Panc1 (cell line): ENCODE measurements around the gene IPO4. TPM values are rescaled to one million over a fixed set of nuclear protein-coding genes. Genes with fewer than 3 reads are reported as not detected.

Experiments used
- ATAC-seq: fragments of 200-7000 bp; cut with Tn5 transposase; 2 replicates; pipeline ENCODE4 v1.9.1; 2020; ENCODE audit warnings: mild to moderate bottlenecking, moderate library complexity
- BruUV-seq: library from RNA; stranded (reverse); fragments of 400-500 nt; replicated peaks from 2 replicates; lab custom pipeline; 2021; lab: Mats Ljungman, UMichigan
- CTCF ChIA-PET: fragments of 300-600 bp; sonication (Branson Sonifier 250); formaldehyde crosslinking; loops from one replicate; lab custom pipeline; 2022; ENCODE audit warnings: antibody characterized with exemption; lab: Charles Lee
- POLR2A ChIA-PET: fragments of 300-600 bp; sonication (Branson Sonifier 250); formaldehyde crosslinking; loops from one replicate; lab custom pipeline; 2022; ENCODE audit warnings: antibody characterized with exemption; lab: Charles Lee
- DNase-seq: peaks from one replicate; pipeline ENCODE4 v3.0.0-alpha.2; 2010; ENCODE audit warnings: low read depth, low spot score
- H3K27ac ChIP-seq: 2 replicates; pipeline ENCODE4 v1.5.1; 2011; ENCODE audit warnings: mild to moderate bottlenecking, low read length, inconsistent platforms
- H3K27me3 ChIP-seq: fragments of 200-500 bp; sonication (Bioruptor generic); 2 replicates; pipeline ENCODE4 v1.6.0; 2014; ENCODE audit warnings: low read length, inconsistent platforms; ENCODE audit not compliant: control insufficient read depth, insufficient read depth
- H3K36me3 ChIP-seq: fragments of 200-500 bp; sonication (Bioruptor generic); 2 replicates; pipeline ENCODE4 v1.5.1; 2014; ENCODE audit warnings: inconsistent platforms, mild to moderate bottlenecking, low read length, moderate library complexity; ENCODE audit not compliant: control insufficient read depth, insufficient read depth
- H3K4me1 ChIP-seq: 2 replicates; pipeline ENCODE4 v1.5.1; 2011; ENCODE audit warnings: inconsistent platforms, mild to moderate bottlenecking, low read length, moderate library complexity; ENCODE audit not compliant: control insufficient read depth, insufficient read depth
- H3K4me3 ChIP-seq, 2 experiments: 2 replicates each; pipeline ENCODE4 v1.5.1; 2011 to 2012; ENCODE audit warnings: low read depth in 2 of 2, low read length in 2 of 2, mild to moderate bottlenecking in 2 of 2, inconsistent platforms in 1 of 2, moderate library complexity in 1 of 2
- H3K9me3 ChIP-seq: fragments of 200-500 bp; sonication (Bioruptor generic); 2 replicates; pipeline ENCODE4 v1.5.1; 2014; ENCODE audit warnings: low read depth, mild to moderate bottlenecking, inconsistent platforms, low read length, moderate library complexity; ENCODE audit not compliant: control insufficient read depth, insufficient read depth
- POLR2AphosphoS5 ChIP-seq: IDR thresholded peaks from 2 replicates; pipeline ENCODE4 v1.6.1; 2012; ENCODE audit warnings: mild to moderate bottlenecking, low read depth, low read length, moderate library complexity
- REST ChIP-seq, 2 experiments: IDR thresholded peaks; 2 replicates each; pipeline ENCODE4 v1.6.1; 2011 to 2012; ENCODE audit warnings: low read depth in 2 of 2, control low read depth in 1 of 2, low read length in 1 of 2, mild to moderate bottlenecking in 1 of 2, moderate library complexity in 1 of 2; ENCODE audit not compliant: insufficient read depth in 1 of 2
- SIN3A ChIP-seq: IDR thresholded peaks from 2 replicates; pipeline ENCODE4 v1.6.1; 2012; ENCODE audit warnings: low read depth, mild to moderate bottlenecking, low read length, moderate library complexity, borderline replicate concordance; ENCODE audit not compliant: insufficient read depth
- TCF7L2 ChIP-seq: IDR thresholded peaks from 2 replicates; pipeline ENCODE4 v1.6.1; 2011; ENCODE audit warnings: mild to moderate bottlenecking, low read depth, low read length, inconsistent platforms
- in situ Hi-C: cut with HindIII; loops from 2 replicates; pipeline ENCODE4 v1.10.0; 2016; ENCODE audit warnings: low sequenced_read_pairs, low pct_unique_long_range_greater_than_20kb
- intact Hi-C: fragments of 100-400 bp; cut with micrococcal nuclease; formaldehyde crosslinking; loops from one replicate; pipeline ENCODE4 v1.10.0; 2022; ENCODE audit not compliant: unreplicated experiment
- total RNA-seq: library from RNA; stranded (reverse); gene quantifications from one replicate; pipeline ENCODE4 v1.2.1, GENCODE V29; 2021; ENCODE audit not compliant: unreplicated experiment
- TF ChIP-seq, protein P1 (sequence below): fragments of 450-650 bp; IDR thresholded peaks from 2 replicates; pipeline ENCODE4 v1.5.1; 2017; ENCODE audit warnings: mild to moderate bottlenecking

IPO4 gene
- total RNA-seq, 1 experiment from 2014 or later, result 103 TPM

DNA sequence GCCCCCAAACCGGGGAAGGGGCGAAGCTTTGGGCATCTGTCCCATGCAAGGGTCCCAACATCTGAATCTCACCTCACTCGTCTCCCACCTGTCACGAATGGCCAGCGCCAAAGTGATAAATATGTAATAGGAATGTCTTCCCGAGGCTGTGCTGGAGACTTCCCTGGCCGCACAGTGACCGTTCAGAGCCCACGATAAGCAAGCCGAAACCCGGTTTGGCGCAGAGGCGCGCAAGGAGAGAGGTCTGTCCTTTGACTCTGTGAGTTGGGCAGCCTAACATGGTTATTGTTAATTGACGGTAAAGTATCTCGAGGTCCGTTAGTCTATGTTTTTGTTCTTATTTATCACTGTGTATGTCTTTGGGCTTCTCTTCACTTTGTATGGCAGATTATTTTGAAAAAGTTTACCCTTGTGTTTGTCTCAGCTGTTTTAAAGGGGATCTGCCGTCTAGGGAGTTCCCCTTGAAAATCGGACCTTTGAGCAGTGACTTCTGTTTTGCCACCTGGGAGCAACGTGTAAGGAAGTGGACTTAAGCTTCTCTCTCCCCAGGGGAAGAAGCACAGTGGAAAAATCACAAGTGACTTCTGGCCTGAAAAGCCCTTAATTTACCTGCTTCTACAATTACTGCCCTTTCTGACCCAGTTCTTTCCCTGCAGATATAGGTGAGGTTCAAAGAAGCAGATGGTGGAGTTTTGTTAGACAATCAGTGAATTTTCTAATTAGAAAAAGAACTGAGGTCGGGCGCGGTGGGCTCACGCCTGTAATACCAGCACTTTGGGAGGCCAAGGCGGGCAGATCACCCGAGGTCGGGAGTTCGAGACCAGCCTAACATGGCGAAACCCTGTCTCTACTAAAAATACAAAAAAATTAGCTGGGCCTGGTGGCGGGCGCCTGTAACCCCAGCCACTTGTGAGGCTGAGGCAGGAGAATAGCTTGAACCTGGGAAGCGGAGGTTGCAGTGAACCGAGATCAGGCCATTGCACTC lies 7.7 kb upstream of the IPO4 start:
- H3K4me3 ChIP-seq, result peak overlapping the region; percentile 68 to 73
- no peaks in the 10 kb centered on the region for H3K27me3 ChIP-seq
- no peaks in the 10 kb centered on the region for H3K9me3 ChIP-seq
- peaks cover 4% of the 10 kb centered on the region for H3K36me3 ChIP-seq
- POLR2A ChIA-PET, result no interaction called here
- TSS peak; percentile 91 for BruUV-seq
- ATAC-seq (peak; percentile 51), DNase-seq (no peak)
- CTCF ChIA-PET, result no interaction called here
- peaks cover 2% of the 10 kb centered on the region for H3K4me1 ChIP-seq
- TF ChIP-seq, protein P1, sequence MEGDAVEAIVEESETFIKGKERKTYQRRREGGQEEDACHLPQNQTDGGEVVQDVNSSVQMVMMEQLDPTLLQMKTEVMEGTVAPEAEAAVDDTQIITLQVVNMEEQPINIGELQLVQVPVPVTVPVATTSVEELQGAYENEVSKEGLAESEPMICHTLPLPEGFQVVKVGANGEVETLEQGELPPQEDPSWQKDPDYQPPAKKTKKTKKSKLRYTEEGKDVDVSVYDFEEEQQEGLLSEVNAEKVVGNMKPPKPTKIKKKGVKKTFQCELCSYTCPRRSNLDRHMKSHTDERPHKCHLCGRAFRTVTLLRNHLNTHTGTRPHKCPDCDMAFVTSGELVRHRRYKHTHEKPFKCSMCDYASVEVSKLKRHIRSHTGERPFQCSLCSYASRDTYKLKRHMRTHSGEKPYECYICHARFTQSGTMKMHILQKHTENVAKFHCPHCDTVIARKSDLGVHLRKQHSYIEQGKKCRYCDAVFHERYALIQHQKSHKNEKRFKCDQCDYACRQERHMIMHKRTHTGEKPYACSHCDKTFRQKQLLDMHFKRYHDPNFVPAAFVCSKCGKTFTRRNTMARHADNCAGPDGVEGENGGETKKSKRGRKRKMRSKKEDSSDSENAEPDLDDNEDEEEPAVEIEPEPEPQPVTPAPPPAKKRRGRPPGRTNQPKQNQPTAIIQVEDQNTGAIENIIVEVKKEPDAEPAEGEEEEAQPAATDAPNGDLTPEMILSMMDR, result no peak
- TF ChIP-seq SIN3A, result no peak
- no peak for TF ChIP-seq TCF7L2
- TF ChIP-seq REST (IDR thresholded peaks at IDR 0.05; ENCODE audit: insufficient read depth in 1 of 2, low read depth in 2 of 2, low read length in 1 of 2), result no peak
- TF ChIP-seq POLR2AphosphoS5, result no peak
- in situ Hi-C loops, result no loop called here
- intact Hi-C loops, result no loop called here
- peak overlapping the region; percentile 92 for H3K27ac ChIP-seq

DNA sequence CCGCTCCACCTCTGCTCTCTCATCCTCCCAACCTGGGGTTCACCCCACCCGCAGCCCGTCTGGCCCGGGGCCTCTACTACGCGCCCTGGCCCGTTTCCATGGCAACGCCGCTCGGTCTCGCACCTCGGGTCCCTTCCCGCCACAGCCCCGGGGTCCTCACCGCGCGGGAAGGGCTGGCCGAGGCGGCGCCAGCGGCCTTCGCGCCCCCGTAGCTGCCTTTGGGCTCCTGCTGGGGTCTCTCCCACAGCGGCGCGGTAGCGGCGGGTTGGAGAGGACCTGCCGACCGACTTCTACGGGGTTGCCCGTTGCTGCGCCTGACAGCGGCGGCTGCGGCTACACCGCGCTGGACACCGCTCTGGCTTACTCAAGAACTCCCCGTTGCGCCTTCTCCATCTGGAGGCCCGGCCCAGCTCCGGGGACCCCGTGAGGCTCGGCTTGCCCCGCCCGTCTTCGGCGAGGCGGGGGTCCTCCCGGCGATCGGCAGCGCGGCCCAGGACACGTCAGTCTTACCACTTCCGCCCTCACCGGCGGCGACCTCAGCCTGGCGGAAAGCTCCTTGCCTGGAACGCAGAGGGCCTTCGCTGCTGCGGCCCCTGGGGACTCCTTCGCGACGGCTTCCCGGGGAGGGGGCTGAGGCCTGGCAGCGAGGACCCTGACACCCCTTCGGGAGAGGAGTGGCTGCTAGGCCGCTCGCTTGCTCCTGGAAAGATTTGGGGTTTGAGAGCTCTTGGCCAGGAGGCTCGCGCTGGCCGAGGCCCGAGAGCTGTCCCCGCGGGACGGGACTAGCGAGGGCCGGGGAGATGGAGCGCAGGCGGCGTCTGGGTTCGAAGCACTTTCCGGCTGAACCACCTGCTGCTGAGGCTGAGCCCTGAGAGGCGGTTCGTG lies 6.8 kb upstream of the IPO4 start, which contains the start of gene TM9SF1:
Gene TM9SF1 (minus strand): TSS at position 256 of the 885 bp plus-strand sequence. CDS start 422 bp downstream, outside the sequence.
- POLR2A ChIA-PET, result no interaction called here
- Histone ChIP-seq H3K4me1 (peaks cover 2% of the 10 kb centered on the region), H3K27ac (peak within 1 kb of the TSS; percentile 92), H3K27me3 (no peaks in the 10 kb centered on the region), H3K4me3 (peak within 1 kb of the TSS; percentile 68 to 73), H3K9me3 (no peaks in the 10 kb centered on the region), H3K36me3 (peaks cover 4% of the 10 kb centered on the region)
- DNase-seq (no peak), ATAC-seq (peak; percentile 95)
- CTCF ChIA-PET, result no interaction called here
- peak; percentile 34; the same call in 1 of the 2 replicates for TF ChIP-seq POLR2AphosphoS5
- TF ChIP-seq, protein P1, result no peak
- in situ Hi-C loops (no loop called here), intact Hi-C loops (no loop called here)
- BruUV-seq, result no TSS peak
